Measurements from ENCODE around the gene DHDDS.

The DHDDS gene

GRCh38 chr1:26405281-26405915, 26.7 kb upstream of the DHDDS start:
- no peak overlapping the region for H3K27ac Mint-ChIP-seq
- H3K4me1 Mint-ChIP-seq (ENCODE audit: low read depth in 2 of 2), result peaks cover 10 to 12% of the 10 kb centered on the region in 2 donors
- DNase-seq (no peak), ATAC-seq (replicated peaks) (no peak)
- H3K9me3 Mint-ChIP-seq, result no peaks in the 10 kb centered on the region
- peaks cover 4% of the 10 kb centered on the region for H3K36me3 Mint-ChIP-seq (ENCODE audit: insufficient read depth)
- H3K4me3 Mint-ChIP-seq, result no peak overlapping the region
- H3K27me3 Mint-ChIP-seq, result peaks cover 62 to 93% of the 10 kb centered on the region in 2 donors

GRCh38 chr1:26408604-26409003, 23.5 kb upstream of the DHDDS start:
- DNase-seq (peak; percentile 78 to 83 (median 80)), ATAC-seq (replicated peaks) (peak; percentile 96)
- H3K36me3 Mint-ChIP-seq (ENCODE audit: insufficient read depth), result peaks cover 4% of the 10 kb centered on the region
- H3K4me3 Mint-ChIP-seq, result peak overlapping the region; percentile 25 to 43
- H3K4me1 Mint-ChIP-seq (ENCODE audit: low read depth in 2 of 2), result peaks cover 16 to 20% of the 10 kb centered on the region in 2 donors
- H3K27ac Mint-ChIP-seq, result no peak overlapping the region
- peaks cover 65 to 97% of the 10 kb centered on the region in 2 donors for H3K27me3 Mint-ChIP-seq
- no peaks in the 10 kb centered on the region for H3K9me3 Mint-ChIP-seq

- peak overlapping the region; percentile 25 to 43 for H3K4me3 Mint-ChIP-seq
- ATAC-seq (replicated peaks) (no peak), DNase-seq (no peak)
- peaks cover 16 to 20% of the 10 kb centered on the region in 2 donors for H3K4me1 Mint-ChIP-seq (ENCODE audit: low read depth in 2 of 2)
- peaks cover 65 to 97% of the 10 kb centered on the region in 2 donors for H3K27me3 Mint-ChIP-seq
- no peak overlapping the region for H3K27ac Mint-ChIP-seq
- H3K36me3 Mint-ChIP-seq (ENCODE audit: insufficient read depth), result peaks cover 4% of the 10 kb centered on the region
- no peaks in the 10 kb centered on the region for H3K9me3 Mint-ChIP-seq
Observed at GRCh38 chr1:26409191-26409807, 22.8 kb upstream of the DHDDS start.

GRCh38 chr1:26410706-26411623, 21.2 kb upstream of the DHDDS start, which contains the start of gene LIN28A:
Gene LIN28A (plus strand): TSS chr1:26410817. CDS start chr1:26410892, 75 bp downstream.
- peaks cover 16 to 20% of the 10 kb centered on the region in 2 donors for H3K4me1 Mint-ChIP-seq (ENCODE audit: low read depth in 2 of 2)
- ATAC-seq (replicated peaks), result no peak

GRCh38 chr1:26411624-26412074, 20.5 kb upstream of the DHDDS start:
- DNase-seq (no peak), ATAC-seq (replicated peaks) (no peak)
- H3K27ac Mint-ChIP-seq, result no peak overlapping the region
- H3K4me1 Mint-ChIP-seq (ENCODE audit: low read depth in 2 of 2), result peaks cover 16 to 20% of the 10 kb centered on the region in 2 donors
- H3K27me3 Mint-ChIP-seq, result peaks cover 70 to 87% of the 10 kb centered on the region in 2 donors
- no peaks in the 10 kb centered on the region for H3K9me3 Mint-ChIP-seq
- H3K36me3 Mint-ChIP-seq (ENCODE audit: insufficient read depth), result peaks cover 4% of the 10 kb centered on the region
- no peak overlapping the region for H3K4me3 Mint-ChIP-seq

More at GRCh38 chr1:26410706-26411623, 21.2 kb upstream of the DHDDS start, which contains the start of gene LIN28A:
- no peak for DNase-seq
- H3K4me3 Mint-ChIP-seq, result no peak within 1 kb of the TSS
- no peak within 1 kb of the TSS for H3K27ac Mint-ChIP-seq
- no peaks in the 10 kb centered on the region for H3K9me3 Mint-ChIP-seq
- H3K36me3 Mint-ChIP-seq (ENCODE audit: insufficient read depth), result peaks cover 4% of the 10 kb centered on the region
- H3K27me3 Mint-ChIP-seq, result peaks cover 71 to 93% of the 10 kb centered on the region in 2 donors

- DNase-seq, result no peak
- Mint-ChIP-seq H3K9me3 (no peaks in the 10 kb centered on the region), H3K4me1 (ENCODE audit: low read depth in 2 of 2) (peaks cover 16 to 20% of the 10 kb centered on the region in 2 donors), H3K4me3 (no peak overlapping the region), H3K27me3 (peaks cover 67 to 82% of the 10 kb centered on the region in 2 donors), H3K27ac (no peak overlapping the region), H3K36me3 (ENCODE audit: insufficient read depth) (peaks cover 4% of the 10 kb centered on the region)
- no peak for ATAC-seq (replicated peaks)
Observed at GRCh38 chr1:26412180-26412840, 19.8 kb upstream of the DHDDS start.

- DNase-seq (no peak), ATAC-seq (replicated peaks) (no peak)
- Mint-ChIP-seq H3K36me3 (ENCODE audit: insufficient read depth) (peaks cover 4% of the 10 kb centered on the region), H3K9me3 (no peaks in the 10 kb centered on the region), H3K4me1 (ENCODE audit: low read depth in 2 of 2) (peaks cover 16 to 20% of the 10 kb centered on the region in 2 donors), H3K27me3 (peaks cover 67 to 75% of the 10 kb centered on the region in 2 donors), H3K27ac (no peak overlapping the region), H3K4me3 (no peak overlapping the region)
Observed at GRCh38 chr1:26413031-26413430, 19.1 kb upstream of the DHDDS start.

- no peaks in the 10 kb centered on the region for H3K4me1 Mint-ChIP-seq (ENCODE audit: low read depth in 2 of 2)
- no peaks in the 10 kb centered on the region for H3K9me3 Mint-ChIP-seq
- DNase-seq (peak; percentile 80 to 83 (median 83)), ATAC-seq (replicated peaks) (peak; percentile 100)
- H3K36me3 Mint-ChIP-seq (ENCODE audit: insufficient read depth), result peaks cover 6% of the 10 kb centered on the region
- no peak overlapping the region for H3K27ac Mint-ChIP-seq
- H3K4me3 Mint-ChIP-seq, result no peak overlapping the region
- peaks cover 54 to 56% of the 10 kb centered on the region in 2 donors for H3K27me3 Mint-ChIP-seq
Observed at GRCh38 chr1:26417111-26417759, 14.9 kb upstream of the DHDDS start.

- no peaks in the 10 kb centered on the region for H3K9me3 Mint-ChIP-seq
- H3K27me3 Mint-ChIP-seq, result peaks cover 43 to 48% of the 10 kb centered on the region in 2 donors
- H3K4me3 Mint-ChIP-seq, result no peak overlapping the region
- ATAC-seq (replicated peaks) (no peak), DNase-seq (no peak)
- peaks cover 7% of the 10 kb centered on the region for H3K36me3 Mint-ChIP-seq (ENCODE audit: insufficient read depth)
- H3K4me1 Mint-ChIP-seq (ENCODE audit: low read depth in 2 of 2), result no peaks in the 10 kb centered on the region
- H3K27ac Mint-ChIP-seq, result no peak overlapping the region
Observed at GRCh38 chr1:26418865-26419349, 13.2 kb upstream of the DHDDS start.

- no peak for ATAC-seq (replicated peaks)
- no peak for DNase-seq
- no peak overlapping the region for H3K27ac Mint-ChIP-seq
- H3K27me3 Mint-ChIP-seq, result peaks cover 37 to 42% of the 10 kb centered on the region in 2 donors
- no peaks in the 10 kb centered on the region for H3K4me1 Mint-ChIP-seq (ENCODE audit: low read depth in 2 of 2)
- H3K4me3 Mint-ChIP-seq, result no peak overlapping the region
- no peaks in the 10 kb centered on the region for H3K9me3 Mint-ChIP-seq
- H3K36me3 Mint-ChIP-seq (ENCODE audit: insufficient read depth), result peaks cover 7% of the 10 kb centered on the region
Observed at GRCh38 chr1:26419494-26419893, 12.6 kb upstream of the DHDDS start.

- DNase-seq, result no peak
- ATAC-seq (replicated peaks), result no peak
- Mint-ChIP-seq H3K4me3 (no peak overlapping the region), H3K27me3 (peaks cover 23 to 29% of the 10 kb centered on the region in 2 donors), H3K27ac (no peak overlapping the region), H3K9me3 (no peaks in the 10 kb centered on the region), H3K36me3 (ENCODE audit: insufficient read depth) (peaks cover 15% of the 10 kb centered on the region), H3K4me1 (ENCODE audit: low read depth in 2 of 2) (peaks cover 13 to 17% of the 10 kb centered on the region in 2 donors)
Observed at GRCh38 chr1:26429721-26430120, 2.4 kb upstream of the DHDDS start.

- H3K36me3 Mint-ChIP-seq (ENCODE audit: insufficient read depth), result peaks cover 27% of the 10 kb centered on the region
- DNase-seq (no peak), ATAC-seq (replicated peaks) (no peak)
- peaks cover 13 to 17% of the 10 kb centered on the region in 2 donors for H3K4me1 Mint-ChIP-seq (ENCODE audit: low read depth in 2 of 2)
- H3K27ac Mint-ChIP-seq, result peak overlapping the region; percentile 66 to 94
- peaks cover 0 to 5% of the 10 kb centered on the region in 2 donors for H3K27me3 Mint-ChIP-seq
- H3K9me3 Mint-ChIP-seq, result no peaks in the 10 kb centered on the region
- H3K4me3 Mint-ChIP-seq, result peak overlapping the region; percentile 88 to 98
Observed at GRCh38 chr1:26432793-26433192, 672 bp downstream of the DHDDS start.

Data from effector memory CD8-positive, alpha-beta T cell (primary cell).